Testis (tissue), 3 donors: ENCODE results near the gene ACOX3. TPM values are rescaled to one million over a fixed set of nuclear protein-coding genes. Genes with fewer than 3 reads are reported as not detected.
"Not testable (repeated sequence)": the region's sequence is repeated elsewhere in the genome, so short reads cannot be mapped to it uniquely, and the experiment has no call there.

Experiments
- DNase-seq: peaks from one replicate; pipeline ENCODE4 v3.0.0-alpha.2; 2019
- H3K27ac ChIP-seq, 2 donors: fragments of 200-600 bp; sonication (generic); one replicate each; pipeline ENCODE4 v1.5.1; 2019
- H3K27me3 ChIP-seq: fragments of 200-600 bp; sonication (generic); one replicate; pipeline ENCODE4 v1.5.1; 2019
- H3K36me3 ChIP-seq: fragments of 200-600 bp; sonication (generic); one replicate; pipeline ENCODE4 v1.5.1; 2017; ENCODE audit warnings: low read depth; ENCODE audit errors: missing control alignments
- H3K4me1 ChIP-seq: fragments of 200-600 bp; sonication (generic); one replicate; pipeline ENCODE4 v1.5.1; 2019
- H3K4me3 ChIP-seq, 2 donors: fragments of 200-600 bp; sonication (generic); one replicate each; pipeline ENCODE4 v1.5.1; 2017 to 2019
- H3K9me3 ChIP-seq: fragments of 200-600 bp; sonication (generic); one replicate; pipeline ENCODE4 v1.5.1; 2017
- POLR2A ChIP-seq: fragments of 450-650 bp; IDR thresholded peaks from one replicate; pipeline ENCODE4 v1.6.1; 2017; ENCODE audit warnings: antibody characterized with exemption, mild to moderate bottlenecking, moderate library complexity
- WGBS, 2 donors: methylation state at CpG; one replicate each; pipeline ENCODE4 v1.1.5; 2018; 5-methylcytosine and 5-hydroxymethylcytosine counted together
- intact Hi-C: fragments of 100-400 bp; cut with DNase I; formaldehyde crosslinking; loops from one replicate; pipeline ENCODE4 v1.15.1; 2023; ENCODE audit warnings: low total_unique reads
- polyA plus RNA-seq: library from polyadenylated mRNA; stranded (reverse); fragments of 350-450 nt; fragmentation: Illumina TruSeq; extraction: RNeasy Lipid Tissue Mini Kit (QIAGEN cat#74804); gene quantifications from one replicate; pipeline ENCODE4 v1.2.3, GENCODE V29; 2014; ENCODE audit warnings: low read depth, low replicate concordance; ENCODE audit not compliant: insufficient read depth
- total RNA-seq, 2 donors: library from RNA; depleted of rRNA; stranded (reverse); fragments of >200 nt; gene quantifications; one replicate each; pipeline ENCODE4 v1.2.3, GENCODE V29; 2016
- TF ChIP-seq, protein P1 (sequence below), 3 experiments: fragments of 450-650 bp in 2 of 3; fragments of 200-600 bp in 1 of 3; sonication (generic) in 1 of 3; IDR thresholded peaks; one replicate each; pipeline ENCODE4 v1.5.1; 2016 to 2019; ENCODE audit warnings: antibody characterized with exemption in 3 of 3, mild to moderate bottlenecking in 2 of 3, moderate library complexity in 1 of 3

Gene ACOX3
- total and polyA plus RNA-seq, 3 donors from 2014 or later: 8.6 to 35.9 (median 29.8) TPM

DNA sequence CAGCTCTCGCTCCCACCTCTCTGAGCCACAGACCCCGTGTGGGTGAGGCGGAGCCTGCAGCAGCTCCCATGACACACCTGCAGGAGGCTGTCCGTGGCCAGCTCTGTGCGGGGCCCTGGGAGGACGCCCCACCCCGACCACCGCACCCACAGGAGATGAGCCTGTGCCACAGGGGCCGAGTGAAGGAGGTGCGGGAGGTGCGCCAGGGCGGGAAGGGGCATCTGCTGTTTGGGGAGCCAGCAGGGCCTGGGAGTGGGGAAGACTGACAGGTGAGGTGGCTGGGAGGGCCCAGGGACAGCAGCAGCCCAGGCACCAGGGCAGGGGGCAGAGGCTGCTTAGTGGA, 52.0 kb downstream of the ACOX3 start:
- intact Hi-C loops: no loop called here
- Histone ChIP-seq H3K27ac (no peak overlapping the region), H3K27me3 (no peaks in the 10 kb centered on the region), H3K36me3 (peaks cover 3% of the 10 kb centered on the region), H3K9me3 (no peaks in the 10 kb centered on the region), H3K4me1 (peaks cover 5% of the 10 kb centered on the region), H3K4me3 (no peak overlapping the region)
- WGBS, 2 donors: 95 to 97% methylated on average over 11 to 12 of the region's 12 CpGs
- no peak for DNase-seq
- TF ChIP-seq, protein P1, sequence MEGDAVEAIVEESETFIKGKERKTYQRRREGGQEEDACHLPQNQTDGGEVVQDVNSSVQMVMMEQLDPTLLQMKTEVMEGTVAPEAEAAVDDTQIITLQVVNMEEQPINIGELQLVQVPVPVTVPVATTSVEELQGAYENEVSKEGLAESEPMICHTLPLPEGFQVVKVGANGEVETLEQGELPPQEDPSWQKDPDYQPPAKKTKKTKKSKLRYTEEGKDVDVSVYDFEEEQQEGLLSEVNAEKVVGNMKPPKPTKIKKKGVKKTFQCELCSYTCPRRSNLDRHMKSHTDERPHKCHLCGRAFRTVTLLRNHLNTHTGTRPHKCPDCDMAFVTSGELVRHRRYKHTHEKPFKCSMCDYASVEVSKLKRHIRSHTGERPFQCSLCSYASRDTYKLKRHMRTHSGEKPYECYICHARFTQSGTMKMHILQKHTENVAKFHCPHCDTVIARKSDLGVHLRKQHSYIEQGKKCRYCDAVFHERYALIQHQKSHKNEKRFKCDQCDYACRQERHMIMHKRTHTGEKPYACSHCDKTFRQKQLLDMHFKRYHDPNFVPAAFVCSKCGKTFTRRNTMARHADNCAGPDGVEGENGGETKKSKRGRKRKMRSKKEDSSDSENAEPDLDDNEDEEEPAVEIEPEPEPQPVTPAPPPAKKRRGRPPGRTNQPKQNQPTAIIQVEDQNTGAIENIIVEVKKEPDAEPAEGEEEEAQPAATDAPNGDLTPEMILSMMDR (IDR thresholded peaks at IDR 0.05): no peak
- no peak for TF ChIP-seq POLR2A

DNA sequence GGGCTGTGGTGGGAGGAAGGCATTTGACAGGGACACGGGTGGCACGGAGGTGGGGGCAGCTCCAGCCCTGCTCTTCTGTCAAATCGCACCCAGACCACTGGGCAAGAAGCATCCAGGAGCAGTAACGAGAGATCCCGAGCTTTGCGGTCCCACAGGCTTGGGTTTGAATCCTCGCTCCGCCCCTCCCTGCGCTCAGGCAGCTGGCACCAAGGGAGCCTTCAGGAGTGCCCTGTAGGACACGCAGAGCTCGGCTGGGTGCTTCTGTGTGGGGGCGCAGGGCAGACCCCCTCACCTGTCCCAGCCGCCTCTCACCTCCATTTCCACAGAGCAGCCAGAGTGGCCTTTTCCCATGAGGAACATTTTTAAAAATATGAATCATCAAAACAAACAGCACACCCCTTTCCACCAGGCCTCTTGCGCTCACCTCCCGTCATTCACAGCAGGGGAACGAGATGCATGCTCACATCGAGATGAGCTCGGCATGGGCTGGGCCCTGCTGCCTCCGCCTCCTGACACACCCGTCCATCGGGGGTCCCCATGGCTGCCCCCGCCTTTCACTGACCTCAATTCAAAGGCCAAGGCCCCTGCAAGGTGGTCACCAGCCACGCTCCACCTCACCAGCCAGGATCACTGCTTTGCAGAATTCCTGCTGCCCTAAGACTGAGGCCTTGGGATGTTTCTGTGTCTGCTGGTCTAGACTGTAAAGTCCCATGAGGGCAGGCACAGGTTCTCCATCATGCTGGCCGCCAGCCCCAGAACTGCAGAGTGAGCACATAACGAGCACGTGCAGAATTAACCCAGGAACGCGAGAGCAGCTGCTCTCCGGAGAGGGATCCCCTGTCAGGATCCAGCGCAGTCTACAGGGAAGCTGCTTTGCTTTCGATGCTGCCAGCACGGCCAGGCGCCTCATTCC, 52.7 kb downstream of the ACOX3 start:
- no peak for DNase-seq
- intact Hi-C loops: no loop called here
- Histone ChIP-seq H3K27ac (no peak overlapping the region), H3K36me3 (peaks cover 3% of the 10 kb centered on the region), H3K9me3 (no peaks in the 10 kb centered on the region), H3K27me3 (no peaks in the 10 kb centered on the region), H3K4me1 (peaks cover 6% of the 10 kb centered on the region), H3K4me3 (no peak overlapping the region)
- TF ChIP-seq, protein P1 (IDR thresholded peaks at IDR 0.05): no peak
- no peak for TF ChIP-seq POLR2A
- WGBS, 2 donors: 92 to 95% methylated on average over 31 to 33 of the region's 33 CpGs

DNA sequence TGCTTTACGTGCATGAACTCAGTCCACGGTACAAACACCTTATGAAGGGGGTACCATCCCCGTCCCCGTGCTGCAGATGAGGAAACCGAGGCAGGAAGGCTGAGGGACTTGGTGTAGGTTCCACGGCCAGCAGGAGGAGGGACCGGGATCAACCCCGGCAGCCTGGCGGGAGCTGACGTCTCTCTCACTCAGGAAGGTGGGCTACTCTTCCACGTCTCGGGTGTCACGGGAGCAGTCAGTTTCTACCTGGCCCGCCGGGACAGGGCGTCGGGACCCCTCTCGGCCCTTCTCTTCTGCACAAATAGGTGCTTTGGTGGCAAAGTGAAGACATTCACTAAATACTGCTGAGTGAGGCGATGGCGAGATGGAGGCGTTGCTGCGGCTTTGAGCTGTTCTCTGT, 53.3 kb downstream of the ACOX3 start:
- Histone ChIP-seq H3K4me1 (peaks cover 6% of the 10 kb centered on the region), H3K27ac (no peak overlapping the region), H3K36me3 (peaks cover 3% of the 10 kb centered on the region), H3K4me3 (no peak overlapping the region), H3K9me3 (no peaks in the 10 kb centered on the region), H3K27me3 (no peaks in the 10 kb centered on the region)
- TF ChIP-seq, protein P1 (IDR thresholded peaks at IDR 0.05): no peak
- no peak for TF ChIP-seq POLR2A
- WGBS, 2 donors: 90 to 94% methylated on average over 21 to 22 of the region's 22 CpGs
- intact Hi-C loops: no loop called here
- DNase-seq: no peak

DNA sequence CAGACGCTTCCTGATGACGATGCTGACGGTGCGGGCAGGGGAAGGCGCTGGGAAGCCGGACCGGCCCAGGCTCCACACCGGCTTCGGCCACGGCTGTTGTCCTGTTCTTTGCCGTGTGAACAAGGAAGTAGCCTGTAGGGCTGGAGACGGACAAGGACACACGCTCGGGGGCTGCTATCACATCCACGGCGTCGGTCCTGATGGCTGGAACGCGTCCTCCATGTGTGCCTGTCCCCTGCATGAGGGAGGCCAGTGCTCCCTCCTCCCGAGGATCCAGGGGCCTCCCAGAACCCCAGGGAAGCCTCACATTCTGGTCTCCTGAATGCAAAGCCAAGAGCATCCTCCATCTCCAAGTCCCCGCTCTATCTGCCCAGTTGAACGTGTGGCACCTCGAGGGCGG, 53.8 kb downstream of the ACOX3 start:
- H3K4me3 ChIP-seq: no peak overlapping the region
- H3K27ac ChIP-seq: no peak overlapping the region
- TF ChIP-seq, protein P1 (IDR thresholded peaks at IDR 0.05): no peak
- no peak for TF ChIP-seq POLR2A
- peaks cover 3% of the 10 kb centered on the region for H3K36me3 ChIP-seq
- DNase-seq: no peak
- no peaks in the 10 kb centered on the region for H3K9me3 ChIP-seq
- H3K4me1 ChIP-seq: peaks cover 6% of the 10 kb centered on the region
- H3K27me3 ChIP-seq: no peaks in the 10 kb centered on the region
- intact Hi-C loops: no loop called here
- WGBS, 2 donors: 93 to 94% methylated on average over 16 to 24 of the region's 24 CpGs

DNA sequence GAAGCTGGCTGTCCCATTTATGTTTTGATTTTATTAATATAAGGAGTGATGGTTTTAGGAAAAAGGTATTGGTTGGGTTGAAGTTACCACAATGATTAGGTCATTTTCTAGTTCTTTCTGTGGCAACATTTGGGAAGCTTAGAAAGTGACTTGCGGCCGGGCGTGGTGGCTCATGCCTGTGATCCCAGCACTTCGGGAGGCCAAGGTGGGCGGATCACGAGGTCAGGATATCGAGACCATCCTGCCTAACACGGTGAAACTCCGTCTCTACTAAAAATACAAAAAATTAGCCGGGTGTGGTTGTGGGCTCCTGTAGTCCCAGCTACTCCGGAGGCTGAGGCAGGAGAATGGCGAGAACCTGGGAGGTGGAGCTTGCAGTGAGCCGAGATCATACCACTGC, 54.4 kb downstream of the ACOX3 start:
- 90 to 95% methylated on average over 12 to 13 of the region's 13 CpGs for WGBS, 2 donors
- not testable (repeated sequence) for H3K36me3 ChIP-seq

More for the DNA sequence above, 54.4 kb downstream of the ACOX3 start:
- H3K4me3 ChIP-seq, H3K27ac ChIP-seq, H3K9me3 ChIP-seq, intact Hi-C loops, DNase-seq, H3K27me3 ChIP-seq, H3K4me1 ChIP-seq: not testable (repeated sequence)
